Measurements from ENCODE around the gene MDP1.

DNA sequence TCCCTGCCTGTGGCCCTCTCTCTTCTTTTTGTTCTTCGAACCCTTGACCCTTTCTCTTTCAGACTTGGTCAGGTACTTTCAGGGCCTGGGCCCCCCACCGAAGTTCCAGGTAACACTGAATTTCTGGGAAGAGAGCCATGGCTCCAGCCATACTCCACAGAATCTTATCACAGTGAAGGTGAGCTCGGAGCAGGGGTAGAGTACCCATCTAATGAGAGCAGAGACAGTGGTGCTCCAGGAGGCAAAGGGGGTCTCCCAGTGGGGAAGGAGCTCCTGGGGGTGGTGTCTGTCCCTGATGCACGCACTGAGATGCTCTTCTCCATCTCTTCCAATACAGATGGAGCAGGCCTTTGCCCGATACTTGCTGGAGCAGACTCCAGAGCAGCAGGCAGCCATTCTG, 50.1 kb downstream of the MDP1 start:
- TF ChIP-seq, protein P1, sequence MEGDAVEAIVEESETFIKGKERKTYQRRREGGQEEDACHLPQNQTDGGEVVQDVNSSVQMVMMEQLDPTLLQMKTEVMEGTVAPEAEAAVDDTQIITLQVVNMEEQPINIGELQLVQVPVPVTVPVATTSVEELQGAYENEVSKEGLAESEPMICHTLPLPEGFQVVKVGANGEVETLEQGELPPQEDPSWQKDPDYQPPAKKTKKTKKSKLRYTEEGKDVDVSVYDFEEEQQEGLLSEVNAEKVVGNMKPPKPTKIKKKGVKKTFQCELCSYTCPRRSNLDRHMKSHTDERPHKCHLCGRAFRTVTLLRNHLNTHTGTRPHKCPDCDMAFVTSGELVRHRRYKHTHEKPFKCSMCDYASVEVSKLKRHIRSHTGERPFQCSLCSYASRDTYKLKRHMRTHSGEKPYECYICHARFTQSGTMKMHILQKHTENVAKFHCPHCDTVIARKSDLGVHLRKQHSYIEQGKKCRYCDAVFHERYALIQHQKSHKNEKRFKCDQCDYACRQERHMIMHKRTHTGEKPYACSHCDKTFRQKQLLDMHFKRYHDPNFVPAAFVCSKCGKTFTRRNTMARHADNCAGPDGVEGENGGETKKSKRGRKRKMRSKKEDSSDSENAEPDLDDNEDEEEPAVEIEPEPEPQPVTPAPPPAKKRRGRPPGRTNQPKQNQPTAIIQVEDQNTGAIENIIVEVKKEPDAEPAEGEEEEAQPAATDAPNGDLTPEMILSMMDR (IDR thresholded peaks at IDR 0.05; ENCODE audit: low read length): no peak
- no peak for TF ChIP-seq EZH2 (optimal IDR thresholded peaks at IDR 0.05; ENCODE audit: low read depth, low read length)

Measured in MM.1S (cell line).